GM19328 (cell line): Measurements from ENCODE around the gene XXYLT1.

Source experiments
- ATAC-seq: cut with Tn5 transposase; IDR thresholded peaks from one replicate; pipeline ENCODE4 v1.9.1; 2021; ENCODE audit warnings: mild to moderate bottlenecking, moderate library complexity; ENCODE audit not compliant: unreplicated experiment

XXYLT1 gene

DNA sequence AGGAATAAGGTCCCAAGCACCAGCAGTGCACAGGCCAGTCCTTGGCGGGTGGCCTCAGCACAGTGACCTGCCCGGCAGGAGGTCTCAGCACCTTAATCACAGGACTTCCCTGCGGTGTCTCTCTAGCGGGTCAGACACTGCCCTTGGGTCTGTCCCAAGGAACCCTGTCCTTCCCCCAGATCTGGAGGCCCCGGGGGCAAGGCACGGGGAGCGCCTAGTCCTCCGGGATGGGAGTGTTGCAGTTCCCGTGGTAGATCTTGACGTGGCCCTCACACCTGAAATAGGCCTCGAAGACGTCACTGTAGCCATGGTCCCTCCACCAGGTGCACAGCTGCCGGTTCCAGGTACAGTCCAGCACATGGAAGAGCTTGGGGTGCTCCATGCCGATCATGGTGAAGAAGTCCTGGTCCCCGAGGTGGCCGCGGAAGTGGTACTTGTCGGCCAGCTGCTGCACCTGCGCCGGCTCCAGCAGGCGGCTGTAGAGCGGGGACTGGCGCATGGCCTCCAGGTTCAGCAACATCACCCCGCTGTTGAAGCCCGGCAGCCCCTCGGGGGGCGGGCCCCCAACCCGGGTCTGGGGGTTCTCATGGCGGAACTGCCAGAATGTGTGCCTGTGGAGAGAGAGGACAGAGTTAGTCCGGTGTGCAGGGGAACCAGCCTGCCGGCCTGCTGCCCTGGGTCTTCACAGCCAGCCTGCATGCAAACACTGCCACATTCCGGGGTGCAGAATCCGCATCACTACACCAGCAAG is 201.3 kb downstream of the XXYLT1 start:
- ATAC-seq, result no peak

DNA sequence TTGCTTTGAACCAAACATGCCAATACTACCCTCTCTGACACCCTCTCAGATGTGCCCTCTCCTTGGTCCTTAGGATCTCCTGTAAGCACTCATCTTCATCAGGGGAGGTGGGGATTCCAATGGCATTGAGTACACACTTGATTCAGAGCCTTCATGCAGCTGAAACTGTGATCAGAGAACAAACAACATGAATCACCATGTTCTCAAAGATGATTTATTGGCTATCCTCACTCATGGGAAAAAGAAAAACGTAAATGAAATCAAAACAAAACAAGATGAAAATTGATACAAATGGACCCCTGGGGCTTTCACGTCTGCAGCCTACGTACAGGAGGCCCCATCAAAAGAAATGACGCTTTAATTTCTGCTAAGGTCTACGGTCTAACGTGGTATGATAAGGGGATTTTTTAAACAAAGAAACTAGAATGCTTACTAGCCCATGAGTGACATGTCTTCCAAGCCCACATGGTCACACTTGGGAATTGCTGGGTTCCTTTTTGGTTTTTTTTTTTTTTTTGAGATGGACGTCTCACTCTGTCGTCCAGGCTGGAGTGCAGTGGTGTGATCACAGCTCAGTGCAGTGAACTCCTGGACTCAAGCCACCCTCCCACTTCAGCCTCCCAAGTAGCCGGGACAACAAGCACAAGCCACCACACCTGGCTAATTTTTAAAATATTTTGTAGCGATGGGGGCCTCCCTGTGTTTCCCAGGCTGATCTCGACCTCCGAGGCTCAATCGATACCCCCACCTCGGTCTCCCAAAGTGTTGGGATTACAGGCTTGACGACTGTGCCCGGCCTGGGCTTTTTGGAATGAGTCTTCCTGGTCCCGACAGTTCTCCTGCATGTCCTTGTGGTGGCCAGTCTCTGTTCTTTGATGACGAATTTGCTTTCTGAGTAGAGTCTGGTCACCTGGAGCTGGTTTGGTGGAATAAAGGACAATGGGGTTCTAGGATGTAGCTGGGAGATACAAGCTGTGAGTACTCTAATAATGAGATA is 202.6 kb downstream of the XXYLT1 start:
- no peak for ATAC-seq

DNA sequence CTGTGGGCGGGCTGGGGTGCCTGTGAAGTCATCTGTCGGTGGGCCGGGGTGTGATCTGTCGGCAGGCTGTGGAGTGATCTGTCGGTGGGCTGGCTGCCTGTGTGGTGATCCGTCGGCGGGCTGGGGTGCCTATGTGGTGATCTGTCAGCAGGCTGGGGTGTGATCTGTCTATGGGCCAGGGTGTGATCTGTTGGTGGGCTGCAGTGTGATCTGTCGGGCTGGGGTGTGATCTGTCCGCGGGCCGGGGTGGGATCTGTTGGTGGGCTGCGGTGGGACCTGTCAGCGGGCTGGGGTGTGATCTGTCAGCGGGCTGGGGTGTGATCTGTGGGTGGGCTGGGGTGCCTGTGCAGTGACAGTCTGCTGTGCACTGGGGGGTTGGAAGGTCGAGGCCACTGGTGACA is 204.5 kb downstream of the XXYLT1 start:
- no peak for ATAC-seq

DNA sequence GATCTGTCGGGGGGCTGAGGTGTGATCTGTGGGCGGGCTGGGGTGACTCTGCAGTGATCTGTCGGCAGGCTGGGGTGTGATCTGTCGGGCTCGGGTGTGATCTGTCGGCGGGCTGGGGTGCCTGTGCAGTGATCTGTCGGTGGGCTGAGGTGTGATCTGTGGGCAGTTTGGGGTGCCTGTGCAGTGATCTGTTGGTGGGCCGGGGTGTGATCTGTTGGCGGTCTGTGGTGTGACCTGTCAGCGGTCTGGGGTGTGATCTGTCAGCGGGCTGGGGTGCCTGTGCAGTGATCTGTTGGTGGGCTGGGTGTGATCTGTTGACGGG is 205.1 kb downstream of the XXYLT1 start:
- no peak for ATAC-seq

DNA sequence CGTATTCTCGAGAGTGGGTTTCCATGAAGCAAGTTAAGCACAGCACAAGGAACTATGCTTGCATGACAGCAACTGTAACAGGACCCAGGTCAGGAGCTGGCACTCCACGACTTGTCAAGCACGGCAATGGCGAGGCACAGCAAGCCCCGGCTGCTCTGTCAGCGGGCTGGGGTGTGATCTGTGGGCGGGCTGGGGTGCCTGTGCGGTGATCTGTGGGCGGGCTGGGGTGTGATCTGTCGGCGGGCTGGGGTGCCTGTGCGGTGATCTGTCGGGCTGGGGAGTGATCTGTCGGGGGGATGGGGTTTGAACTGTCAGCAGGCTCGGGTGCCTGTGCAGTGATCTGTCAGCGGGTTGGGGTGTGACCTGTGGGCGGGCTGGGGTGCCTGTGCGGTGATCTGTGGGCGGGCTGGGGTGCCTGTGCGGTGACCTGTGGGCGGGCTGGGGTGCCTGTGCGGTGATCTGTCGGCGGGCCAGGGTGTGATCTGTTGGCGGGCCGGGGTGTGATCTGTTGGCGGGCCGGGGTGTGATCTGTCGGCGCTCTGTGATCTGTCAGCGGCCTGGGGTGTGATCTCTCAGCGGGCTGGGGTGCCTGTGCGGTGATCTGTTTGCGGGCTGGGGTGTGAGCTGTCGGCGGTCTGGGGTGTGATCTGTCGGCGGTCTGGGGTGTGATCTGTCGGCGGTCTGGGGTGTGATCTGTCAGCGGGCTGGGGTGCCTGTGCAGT is 205.7 kb downstream of the XXYLT1 start:
- ATAC-seq, result no peak

DNA sequence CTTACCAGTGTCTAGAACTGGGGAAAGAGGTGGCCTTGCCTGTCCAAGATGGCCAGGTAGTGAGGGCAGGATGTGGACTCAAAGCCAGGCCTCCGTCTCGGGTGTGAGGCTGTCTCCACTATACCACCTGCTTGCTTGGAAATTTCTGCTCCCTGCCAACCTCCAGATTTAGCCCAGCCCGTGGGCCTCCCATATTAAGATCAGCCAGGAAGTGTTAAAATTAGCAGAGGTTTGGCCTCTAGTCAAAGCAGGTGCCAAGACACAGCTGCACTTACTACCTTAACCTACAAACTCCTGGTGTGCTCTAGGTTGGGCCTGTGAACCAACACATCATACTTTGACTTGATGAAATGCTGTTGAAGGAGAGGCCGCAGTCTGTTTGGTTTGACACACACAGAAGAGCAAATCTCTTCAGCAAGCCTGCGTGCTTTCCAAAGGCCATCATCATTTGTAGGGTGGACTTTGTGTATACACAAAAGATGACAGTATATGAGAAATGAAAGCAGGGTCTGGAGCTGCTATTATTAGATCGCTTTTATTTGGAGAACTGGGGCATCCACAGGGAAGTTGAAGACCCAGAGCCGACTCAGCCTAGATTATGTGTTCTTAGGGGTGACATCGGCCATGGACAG is 206.5 kb downstream of the XXYLT1 start:
- no peak for ATAC-seq

DNA sequence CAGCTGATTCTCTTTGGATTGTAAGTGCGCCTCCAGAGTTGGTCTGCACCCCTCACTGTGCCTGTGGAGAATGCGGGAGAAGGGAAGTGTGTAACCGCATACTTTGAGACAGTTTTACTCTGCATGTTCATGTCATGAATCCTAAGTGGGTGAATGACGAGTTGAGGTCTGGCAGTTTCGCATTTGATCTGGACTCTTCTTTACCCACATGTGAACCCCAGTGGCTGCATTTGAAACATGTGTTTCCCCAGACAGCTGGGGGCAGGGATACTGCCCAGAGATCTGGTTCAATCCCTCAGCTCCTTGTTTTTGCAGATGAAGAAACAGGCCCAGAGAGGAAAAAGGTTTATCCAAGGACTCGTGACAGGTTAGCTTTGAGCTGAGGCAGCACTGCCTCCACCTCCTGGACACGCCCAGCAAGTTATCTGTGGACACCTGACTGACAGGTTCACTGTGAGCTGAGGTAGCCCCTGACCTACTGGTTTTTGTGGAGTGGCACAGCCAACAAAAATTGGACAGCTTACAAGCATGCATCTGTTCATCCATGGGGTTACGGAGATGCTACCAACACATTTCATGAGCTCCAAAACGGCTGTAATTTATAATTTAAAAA is 207.3 kb downstream of the XXYLT1 start:
- no peak for ATAC-seq

DNA sequence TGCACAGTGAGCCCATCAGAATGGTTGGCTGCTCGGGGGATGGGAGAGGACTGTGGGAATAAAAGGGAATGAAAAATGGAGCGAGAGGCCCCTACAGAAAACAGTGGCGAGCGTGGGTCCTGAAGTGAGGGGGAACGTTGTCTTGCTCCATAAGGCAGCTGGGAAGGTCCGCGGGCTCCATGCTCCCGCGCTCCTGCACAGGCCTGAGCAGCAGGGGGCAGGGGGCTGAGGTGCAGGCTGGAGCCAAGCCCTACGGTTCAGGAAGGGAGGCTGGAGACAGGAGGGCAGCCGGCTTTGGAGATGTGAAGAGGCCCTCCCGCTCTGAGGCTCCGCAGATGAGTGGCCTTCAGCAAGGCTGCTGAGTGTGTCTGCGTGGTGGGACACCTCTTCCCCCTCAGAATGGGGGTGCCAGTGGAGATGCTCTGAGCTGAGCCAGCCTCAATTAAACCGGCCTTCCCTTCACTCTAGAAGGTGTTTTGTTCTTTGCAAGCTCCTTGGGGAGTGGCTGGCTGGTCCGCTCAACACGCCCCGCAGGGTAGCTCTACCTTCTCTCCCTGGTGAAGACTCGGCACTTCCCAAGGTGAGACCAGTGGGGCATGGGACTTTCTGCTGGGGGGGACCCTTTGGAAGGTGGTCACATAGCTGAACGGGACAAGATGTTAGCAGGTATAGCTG is 208.0 kb downstream of the XXYLT1 start:
- no peak for ATAC-seq

DNA sequence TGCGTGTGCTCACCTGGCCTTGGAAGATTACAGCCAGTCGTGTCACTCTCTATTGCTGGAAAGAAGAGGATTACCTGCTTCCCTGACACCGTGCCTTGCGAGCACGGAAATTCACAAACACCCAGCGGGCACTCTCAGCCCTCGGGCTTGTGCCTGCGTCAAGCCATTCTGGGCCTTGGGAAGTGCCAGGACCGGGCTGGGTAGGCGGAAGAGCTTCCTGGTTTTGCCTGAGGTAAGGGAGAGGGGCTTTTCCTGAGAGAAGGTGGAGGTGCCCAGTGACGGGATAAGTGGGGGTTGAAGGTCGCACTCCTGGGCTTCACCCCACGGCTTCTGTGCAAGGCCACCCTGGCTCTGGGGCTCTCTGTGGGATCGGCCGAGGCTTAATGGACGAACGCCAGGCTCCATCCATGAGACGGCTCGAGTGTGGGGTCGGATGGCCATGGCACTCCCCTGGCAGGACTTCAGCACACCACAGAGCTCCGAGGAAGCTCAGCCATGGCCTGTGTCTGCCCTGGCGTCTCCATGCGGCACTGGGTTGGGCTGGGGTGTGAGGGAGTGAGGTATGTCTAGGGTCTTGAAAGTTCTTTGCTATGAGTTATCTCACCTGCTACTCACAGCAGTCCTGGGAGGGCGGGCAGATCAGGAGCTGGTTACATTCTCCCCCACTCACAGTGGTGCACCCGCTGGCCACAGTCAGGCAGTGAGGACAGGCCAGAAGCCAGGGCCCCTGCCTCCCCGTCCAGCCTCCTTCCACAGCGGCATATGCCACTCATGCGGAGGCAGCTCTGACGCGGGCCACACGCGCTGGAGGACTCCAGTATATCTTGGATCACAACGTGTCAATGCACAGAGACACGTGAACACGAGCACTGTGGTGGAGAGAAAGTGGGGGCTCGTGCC is 209.0 kb downstream of the XXYLT1 start:
- ATAC-seq, result no peak

DNA sequence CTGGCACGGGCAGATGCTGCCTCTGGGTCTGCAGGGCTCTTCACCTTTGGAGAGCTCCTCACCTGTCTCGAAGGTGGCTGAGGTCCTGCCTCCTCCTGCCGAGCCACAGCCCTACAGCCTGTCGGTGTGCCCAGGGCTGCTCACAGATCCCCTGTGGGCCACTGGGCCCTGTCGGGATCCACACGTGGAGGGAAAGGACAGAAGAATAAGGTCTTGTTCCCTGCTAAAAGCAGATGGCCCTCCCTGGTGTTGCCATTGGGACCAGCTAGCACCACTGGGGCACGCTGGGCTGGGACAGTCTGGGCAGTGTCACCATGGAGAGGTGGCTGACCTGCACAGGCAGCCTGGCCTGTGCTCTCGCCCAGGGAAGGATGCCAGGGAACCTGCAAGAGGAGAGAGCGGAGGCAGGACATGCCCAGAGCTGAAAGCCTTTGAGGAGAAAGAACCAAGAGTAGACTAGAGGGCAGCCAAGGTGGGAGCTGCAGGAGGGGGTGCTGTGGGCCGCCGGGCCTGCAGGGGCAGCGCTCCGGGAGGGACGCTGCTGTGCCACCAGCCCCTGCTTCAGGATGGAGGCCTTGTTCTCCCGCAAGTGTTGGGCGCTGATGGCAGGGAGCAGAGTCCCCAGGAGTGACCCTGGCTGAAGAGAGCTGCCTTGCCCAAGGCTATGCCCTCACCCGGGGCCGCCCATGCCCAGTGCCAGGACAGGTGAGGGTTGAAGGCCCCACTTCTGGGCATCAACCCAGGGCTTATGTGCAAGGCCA is 210.2 kb downstream of the XXYLT1 start:
- ATAC-seq, result no peak

DNA sequence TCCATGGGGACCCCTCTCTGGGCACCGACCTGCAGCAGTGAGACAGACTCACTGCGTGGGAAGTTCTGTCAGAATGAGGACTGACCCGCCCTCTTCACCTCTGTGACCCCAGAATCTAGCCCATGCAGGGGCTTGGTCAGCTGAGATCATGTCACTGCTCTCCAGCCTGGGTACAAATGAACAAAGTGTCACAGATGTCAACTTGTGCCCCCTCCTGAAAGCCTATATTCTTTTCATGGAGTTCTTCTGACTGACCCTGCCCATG is 210.8 kb downstream of the XXYLT1 start:
- no peak for ATAC-seq

DNA sequence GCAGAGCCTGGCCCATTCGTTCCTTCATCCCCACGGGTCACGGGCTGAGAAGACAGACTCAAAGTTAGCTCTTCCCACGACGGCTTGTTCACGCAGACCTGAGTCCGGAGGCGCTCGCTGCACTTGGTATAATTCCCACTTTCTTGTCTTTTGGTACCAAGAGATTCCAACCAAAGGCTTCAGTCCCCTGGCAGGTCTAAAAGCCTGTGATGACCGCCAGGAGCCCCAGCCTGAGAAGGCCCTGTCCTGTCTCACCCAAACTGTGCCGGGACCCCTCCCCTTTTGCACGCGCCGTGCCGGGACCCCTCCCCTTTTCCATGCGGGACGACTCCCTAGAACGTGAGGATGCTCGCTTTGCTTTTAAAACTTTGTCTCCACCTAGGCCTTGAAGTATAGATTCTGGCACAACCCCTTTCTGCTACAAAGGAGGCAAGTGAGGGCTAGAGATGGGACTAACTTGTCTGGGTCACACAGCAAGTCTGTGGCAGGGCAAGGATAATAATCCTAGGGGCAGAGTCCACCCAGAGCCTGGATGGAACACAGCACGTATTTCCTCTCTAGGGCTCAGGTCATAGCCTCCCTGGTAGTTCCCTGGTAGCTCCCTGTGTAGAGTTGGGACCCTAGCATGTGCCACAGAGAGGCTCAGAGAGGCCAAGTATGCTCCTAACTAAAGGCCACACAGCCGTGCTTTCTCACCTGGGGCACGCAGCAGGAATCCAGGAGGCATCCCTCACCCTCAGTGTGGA is 211.3 kb downstream of the XXYLT1 start:
- ATAC-seq, result no peak

DNA sequence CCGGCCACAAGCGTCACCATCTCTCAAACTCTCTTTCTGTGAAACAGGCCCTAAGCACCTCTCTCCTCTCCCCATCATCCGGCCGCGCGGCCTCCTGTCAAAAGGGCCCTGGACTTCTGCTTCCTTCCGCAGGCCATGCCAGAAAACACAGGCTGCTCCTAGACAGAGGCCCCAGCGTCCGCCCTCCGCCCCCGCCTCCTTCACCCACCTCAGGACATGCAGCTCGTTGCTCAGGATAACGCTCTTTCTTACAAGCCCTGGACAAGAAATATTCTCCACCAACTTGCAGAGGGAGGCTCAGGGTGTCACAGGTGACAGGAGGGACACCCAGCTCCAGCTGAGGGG is 212.0 kb downstream of the XXYLT1 start:
- ATAC-seq, result no peak

DNA sequence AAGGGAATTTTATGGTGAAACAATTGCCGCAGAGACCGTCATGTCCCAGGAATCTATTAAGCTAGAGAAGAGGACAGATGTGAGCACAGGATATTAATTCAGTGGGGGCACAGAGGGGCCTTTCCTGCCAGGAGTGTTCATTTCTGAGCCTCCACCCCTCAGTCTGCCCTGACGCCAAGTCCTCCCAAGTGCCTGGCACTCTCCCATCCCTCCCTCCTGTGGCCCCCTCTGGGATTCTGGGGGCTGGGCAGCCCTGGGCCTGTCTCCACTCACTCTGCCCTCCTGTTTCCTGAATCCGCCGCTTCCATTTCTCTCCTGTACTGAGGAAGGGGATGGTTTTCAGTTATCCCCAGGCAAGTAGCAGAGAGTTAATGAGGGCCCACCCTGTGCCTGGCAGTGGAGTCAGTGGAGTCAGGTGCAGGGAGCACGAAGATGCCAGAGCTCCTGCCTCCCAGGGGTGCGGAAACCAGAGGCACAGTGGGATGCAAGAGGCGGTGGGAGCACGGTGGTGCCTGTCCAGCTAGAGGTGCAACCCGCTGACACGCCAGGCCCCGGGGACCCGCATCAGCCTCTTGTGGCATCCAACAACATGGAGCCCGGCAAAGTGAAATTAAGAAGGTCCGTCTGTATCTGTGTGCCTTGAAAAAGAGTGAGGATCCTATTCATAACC is 212.5 kb downstream of the XXYLT1 start:
- ATAC-seq, result no peak

DNA sequence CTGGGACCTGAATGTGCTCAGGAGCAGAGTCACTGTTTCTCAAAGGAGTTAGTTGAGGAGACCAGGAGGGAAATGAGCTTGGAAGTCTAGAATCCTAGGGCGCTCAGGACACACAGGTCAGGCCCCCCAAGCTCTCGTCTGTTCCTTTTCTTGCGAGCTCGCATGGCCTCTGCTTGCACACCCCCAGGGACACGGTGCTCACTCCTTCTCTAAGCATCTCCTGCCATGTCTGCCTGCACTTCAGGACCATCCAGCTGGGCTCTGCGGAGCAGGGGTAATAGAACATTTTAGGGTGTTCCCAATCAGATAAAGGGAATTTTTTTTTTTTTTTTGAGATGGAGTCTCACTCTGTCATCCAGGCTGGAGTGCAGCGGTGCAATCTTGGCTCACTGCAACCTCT is 213.2 kb downstream of the XXYLT1 start:
- ATAC-seq, result no peak

DNA sequence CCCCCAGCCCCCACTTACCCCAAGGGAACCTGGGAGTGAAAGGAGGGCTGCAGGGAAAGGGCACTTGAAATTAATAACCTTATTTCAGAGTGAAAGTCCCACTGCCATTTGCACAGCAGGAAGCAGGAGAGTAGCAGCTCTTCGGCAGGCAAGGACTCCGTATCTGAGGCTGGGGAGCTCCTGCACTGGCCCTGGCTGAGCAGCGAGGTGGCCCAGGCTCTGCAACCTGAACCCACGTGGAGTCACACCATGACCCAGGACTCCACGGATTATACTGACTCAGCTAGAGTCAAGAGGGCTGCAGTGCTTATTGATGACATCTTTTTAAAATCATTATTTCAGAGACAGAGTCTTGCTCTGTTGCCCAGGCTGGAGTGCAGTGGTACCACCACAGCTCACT is 214.5 kb downstream of the XXYLT1 start:
- ATAC-seq, result no peak

DNA sequence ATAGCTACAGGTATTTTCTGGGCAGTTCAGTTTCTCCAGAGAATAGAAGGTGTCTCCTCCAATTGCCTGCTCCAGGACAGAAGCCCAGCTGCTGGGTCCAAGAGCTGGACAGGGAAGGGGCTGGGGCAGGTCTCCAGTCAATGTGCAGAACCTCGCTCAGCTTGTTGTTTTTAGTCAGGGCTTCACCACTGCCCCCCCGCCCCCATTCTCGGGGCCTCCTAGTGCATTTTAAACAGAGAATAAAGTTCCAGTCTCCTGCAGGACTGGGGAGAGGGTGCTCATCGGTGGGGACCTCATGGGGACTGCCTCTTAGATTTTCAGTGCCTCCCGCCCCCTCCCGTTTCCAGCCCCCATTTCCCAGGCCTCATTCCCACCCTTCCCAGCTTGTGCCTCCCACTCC is 216.6 kb downstream of the XXYLT1 start:
- no peak for ATAC-seq

DNA sequence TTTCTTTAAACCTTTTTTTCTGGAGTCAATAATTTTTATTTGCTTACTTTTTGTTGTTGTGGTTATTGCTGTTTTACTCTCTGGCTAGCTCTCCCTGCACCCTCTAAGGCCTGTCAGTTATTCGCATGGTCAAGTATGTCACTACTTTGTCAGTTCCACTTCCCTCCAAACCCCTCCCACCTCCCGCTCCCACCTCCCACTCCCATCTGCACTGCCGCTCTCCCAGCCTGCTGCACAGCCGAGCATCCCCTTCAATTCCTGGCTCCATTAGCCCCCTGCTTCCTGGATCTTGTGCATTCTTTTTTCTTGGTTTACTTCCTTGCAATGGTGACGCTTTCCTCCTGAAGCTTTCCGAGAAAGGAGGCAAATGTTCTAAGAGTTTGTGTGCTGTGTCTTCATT is 218.0 kb downstream of the XXYLT1 start:
- ATAC-seq, result no peak
